Spleen (tissue), 11 donors: ENCODE results near the gene H19. TPM values are rescaled to one million over a fixed set of nuclear protein-coding genes. Genes with fewer than 3 reads are reported as not detected.

Experiments used
- DNase-seq: peaks from one replicate; pipeline ENCODE4 v3.0.0-alpha.2; 2020
- H3K27ac ChIP-seq, 8 donors: fragments of 200-600 bp; sonication (generic) in 7 of 8; 1 replicate in 4 of 8; 2 replicates in 4 of 8; pipeline versions ENCODE4 v1.5.0 to v1.8.0; 2016 to 2021; ENCODE audit warnings: inconsistent platforms in 4 of 8, mild to moderate bottlenecking in 4 of 8, moderate library complexity in 1 of 8
- H3K27me3 ChIP-seq, 7 donors: fragments of 200-600 bp; sonication (generic) in 6 of 7; replicated peaks in 1 of 7; 1 replicate in 4 of 7; 2 replicates in 3 of 7; pipeline versions ENCODE4 v1.5.0 to v1.8.0; 2016 to 2021; ENCODE audit warnings: inconsistent platforms in 3 of 7, mild to moderate bottlenecking in 1 of 7
- H3K36me3 ChIP-seq, 6 donors: fragments of 200-600 bp; sonication (generic) in 5 of 6; 1 replicate in 4 of 6; 2 replicates in 2 of 6; pipeline versions ENCODE4 v1.5.0 to v1.8.0; 2016 to 2021; ENCODE audit warnings: inconsistent platforms in 2 of 6
- H3K4me1 ChIP-seq, 6 donors: fragments of 200-600 bp; sonication (generic) in 5 of 6; 1 replicate in 3 of 6; 2 replicates in 3 of 6; pipeline versions ENCODE4 v1.5.0 to v1.8.0; 2016 to 2021; ENCODE audit warnings: inconsistent platforms in 3 of 6
- H3K4me3 ChIP-seq, 8 donors: fragments of 200-600 bp; sonication (generic) in 7 of 8; 1 replicate in 4 of 8; 2 replicates in 4 of 8; pipeline versions ENCODE4 v1.5.0 to v1.8.0; 2016 to 2021; ENCODE audit warnings: inconsistent platforms in 4 of 8, mild to moderate bottlenecking in 4 of 8, moderate library complexity in 2 of 8
- H3K9me3 ChIP-seq, 8 donors: fragments of 200-600 bp; sonication (generic) in 7 of 8; 1 replicate in 4 of 8; 2 replicates in 4 of 8; pipeline versions ENCODE4 v1.5.0 to v1.8.0; 2016 to 2021; ENCODE audit warnings: inconsistent platforms in 4 of 8
- CTCF ChIP-seq, 11 experiments: fragments of 200-600 bp in 7 of 11; fragments of 450-650 bp in 4 of 11; sonication (generic) in 4 of 11; IDR thresholded peaks in 8 of 11; conservative IDR thresholded peaks in 3 of 11; 1 replicate in 7 of 11; 2 replicates in 4 of 11; pipeline versions ENCODE4 v1.4.0 to v1.8.0; 2016 to 2021; ENCODE audit warnings: antibody characterized with exemption in 11 of 11, inconsistent platforms in 4 of 11, mild to moderate bottlenecking in 1 of 11
- POLR2A ChIP-seq, 3 donors: fragments of 450-650 bp; IDR thresholded peaks; one replicate each; pipeline ENCODE4 v1.5.1; 2017; ENCODE audit warnings: antibody characterized with exemption in 3 of 3, mild to moderate bottlenecking in 1 of 3
- POLR2AphosphoS5 ChIP-seq, 3 donors: sonication (generic); formaldehyde crosslinking; IDR thresholded peaks; one replicate each; pipeline ENCODE4 v1.5.1; 2017; ENCODE audit warnings: antibody characterized with exemption in 3 of 3
- WGBS, 5 donors: extraction: QIAGEN DNeasy Blood & Tissue Kit in 3 of 5; methylation state at CpG; one replicate each; pipeline versions ENCODE4 v1.1.5 to v1.1.7; 2013 to 2018; 5-methylcytosine and 5-hydroxymethylcytosine counted together
- intact Hi-C: fragments of 100-400 bp; cut with DNase I; formaldehyde crosslinking; loops from one replicate; pipeline ENCODE4 v1.15.0; 2023; ENCODE audit warnings: low total_unique reads
- polyA plus RNA-seq, 3 donors: library from polyadenylated mRNA; stranded (reverse); fragments of 200-250 nt; gene quantifications; one replicate each; pipeline ENCODE4 v1.2.1, GENCODE V29; 2013
- total RNA-seq, 7 donors: library from RNA; depleted of rRNA in 3 of 7; stranded (reverse); fragments of >200 nt in 3 of 7; fragmentation: NEBNext Ultra II Directional in 4 of 7; extraction: Animal tissue kit (Norgen Biotek cat#: 25700) in 4 of 7; gene quantifications; one replicate each; pipeline versions ENCODE4 v1.1.0 to v1.2.1, GENCODE V29; 2016 to 2021
- donor health status: healthy with polysubstance abuse.
- donor health status: DM: no; HTN: no; CAD: no; lungs with moderate emphysema.
- donor health status: DM: no; HTN: no; CAD: no.
- donor health status: Bipolar disorder and iron deficiency.
- donor health status: healthy.
- donor health status: DM: no; HTN: no; CAD: no.
- donor health status: DM: yes; HTN: yes; CAD: no.

Gene H19
- total and polyA plus RNA-seq, 10 donors, result 10.1 to 620 (median 90.3) TPM

GRCh38 chr11:2002042-2002776 is 4.6 kb upstream of the H19 start:
- no peak for TF ChIP-seq CTCF (IDR thresholded peaks at IDR 0.05 in 8 of 11, conservative IDR thresholded peaks at IDR 0.05 in 3 of 11)
- TF ChIP-seq POLR2AphosphoS5 (IDR thresholded peaks at IDR 0.05), result no peak
- Histone ChIP-seq H3K4me3 (no peak overlapping the region), H3K9me3 (no peaks in the 10 kb centered on the region), H3K4me1 (no peaks in the 10 kb centered on the region), H3K27ac (no peak overlapping the region), H3K27me3 (no peaks in the 10 kb centered on the region), H3K36me3 (no peaks in the 10 kb centered on the region)
- DNase-seq, result no peak
- no CpG with 5 or more reads among the region's 42 CpGs for WGBS, 5 donors
- intact Hi-C loops, result no loop called here

- intact Hi-C loops, result no loop called here
- Histone ChIP-seq H3K4me3 (no peak overlapping the region), H3K9me3 (no peaks in the 10 kb centered on the region), H3K27me3 (no peaks in the 10 kb centered on the region), H3K4me1 (no peaks in the 10 kb centered on the region), H3K27ac (no peak overlapping the region), H3K36me3 (no peaks in the 10 kb centered on the region)
- no CpG with 5 or more reads among the region's 15 CpGs for WGBS, 5 donors
- TF ChIP-seq POLR2A (IDR thresholded peaks at IDR 0.05) (no peak), POLR2AphosphoS5 (IDR thresholded peaks at IDR 0.05) (no peak), CTCF (IDR thresholded peaks at IDR 0.05 in 8 of 11, conservative IDR thresholded peaks at IDR 0.05 in 3 of 11) (no peak)
- no peak for DNase-seq
Observed at GRCh38 chr11:1998861-1999260, 1.2 kb upstream of the H19 start.

GRCh38 chr11:1998290-1998689 is 648 bp upstream of the H19 start:
- WGBS, 5 donors, result no CpG with 5 or more reads among the region's 28 CpGs
- H3K9me3 ChIP-seq, result no peaks in the 10 kb centered on the region
- intact Hi-C loops, result no loop called here
- TF ChIP-seq CTCF (IDR thresholded peaks at IDR 0.05 in 8 of 11, conservative IDR thresholded peaks at IDR 0.05 in 3 of 11) (no peak), POLR2A (IDR thresholded peaks at IDR 0.05) (no peak), POLR2AphosphoS5 (IDR thresholded peaks at IDR 0.05) (no peak)
- no peaks in the 10 kb centered on the region for H3K4me1 ChIP-seq
- no peak overlapping the region for H3K27ac ChIP-seq
- H3K27me3 ChIP-seq, result no peaks in the 10 kb centered on the region
- no peak overlapping the region for H3K4me3 ChIP-seq
- no peak for DNase-seq
- H3K36me3 ChIP-seq, result no peaks in the 10 kb centered on the region

GRCh38 chr11:1994121-1994520 is 3.5 kb downstream of the H19 start:
- Histone ChIP-seq H3K36me3 (no peaks in the 10 kb centered on the region), H3K9me3 (no peaks in the 10 kb centered on the region), H3K4me3 (no peak overlapping the region), H3K27ac (no peak overlapping the region), H3K4me1 (no peaks in the 10 kb centered on the region), H3K27me3 (no peaks in the 10 kb centered on the region)
- TF ChIP-seq POLR2A (IDR thresholded peaks at IDR 0.05) (no peak), POLR2AphosphoS5 (IDR thresholded peaks at IDR 0.05) (no peak), CTCF (IDR thresholded peaks at IDR 0.05 in 8 of 11, conservative IDR thresholded peaks at IDR 0.05 in 3 of 11) (no peak)
- WGBS, 5 donors, result 77 to 92% (median 91%) methylated on average over 4 to 12 of the region's 13 CpGs; no CpG with 5 or more reads in 2 of the 5 donors
- DNase-seq, result peak; percentile 8
- intact Hi-C loops, result no loop called here
